GM12878 (cell line): Measurements from ENCODE around the gene TMC8. TPM values are rescaled to one million over a fixed set of nuclear protein-coding genes. Genes with fewer than 3 reads are reported as not detected.

Source experiments
- BACH1 ChIP-seq: fragments of 450-650 bp; IDR thresholded peaks from 2 replicates; pipeline ENCODE4 v1.6.1; 2017; ENCODE audit warnings: mild to moderate bottlenecking, borderline replicate concordance
- BHLHE40 ChIP-seq, 2 experiments: fragments of 450-650 bp in 1 of 2; IDR thresholded peaks; 2 replicates each; pipeline ENCODE4 v1.6.1; 2011 to 2017; ENCODE audit warnings: low read depth in 2 of 2, borderline replicate concordance in 1 of 2, improper control_type of control experiment in 1 of 2, low read length in 1 of 2, mild to moderate bottlenecking in 1 of 2
- CTCF ChIP-seq, 3 experiments: IDR thresholded peaks in 2 of 3; conservative IDR thresholded peaks in 1 of 3; 2 replicates each; pipeline ENCODE4 v1.5.1; 2011; ENCODE audit warnings: low read depth in 3 of 3, low read length in 3 of 3, mild to moderate bottlenecking in 3 of 3, control low read depth in 2 of 3, moderate library complexity in 2 of 3, inconsistent platforms in 1 of 3, mixed read lengths in 1 of 3; ENCODE audit not compliant: control insufficient read depth in 2 of 3, insufficient read depth in 1 of 3; ENCODE audit errors: extremely low read depth in 1 of 3
- IRF3 ChIP-seq: fragments of 450-650 bp; IDR thresholded peaks from 2 replicates; pipeline ENCODE4 v1.6.1; 2014; ENCODE audit warnings: mild to moderate bottlenecking
- MAX ChIP-seq: IDR thresholded peaks from 2 replicates; pipeline ENCODE4 v1.6.1; 2012; ENCODE audit warnings: low read depth, low read length, improper control_type of control experiment
- NR2C1 ChIP-seq: fragments of 450-650 bp; IDR thresholded peaks from 2 replicates; pipeline ENCODE4 v1.6.1; 2017; ENCODE audit warnings: antibody characterized with exemption, mild to moderate bottlenecking, moderate library complexity
- polyA plus RNA-seq, 11 experiments: library from polyadenylated mRNA; depleted of rRNA in 4 of 11; unstranded in 6 of 11; stranded (reverse) in 5 of 11; fragments of >200 nt; fragmentation: Nextera tagmentation in 4 of 11; fragmentation: Illumina TruSeq in 1 of 11; extraction: Ambion mirVana in 4 of 11; extraction: Trizol in 1 of 11; gene quantifications; 1 replicate in 1 of 11; 2 replicates in 10 of 11; pipeline versions ENCODE4 v1.2.1 to v1.2.3, GENCODE V29; 2011 to 2016; ENCODE audit warnings: inconsistent platforms in 2 of 11, missing spikeins in 2 of 11, low read depth in 1 of 11
- total RNA-seq, 4 experiments: library from RNA; depleted of rRNA in 3 of 4; stranded (reverse); fragments of >200 nt in 3 of 4; fragmentation: Illumina TruSeq in 1 of 4; extraction: Trizol in 1 of 4; gene quantifications; 2 replicates each; pipeline versions ENCODE4 v1.2.1 to v1.2.3, GENCODE V29; 2013 to 2021

Gene TMC8
- total and polyA plus RNA-seq, 10 of the 15 experiments (the other 5 are each of a cell fraction or from before 2014, with no cell fraction given): 2.7 to 128 (median 40.0) TPM

GRCh38 chr17:78117027-78117981, 13.3 kb upstream of the TMC8 start (continued):
- TF ChIP-seq BACH1 (peak; percentile 14; the same call in 1 of the 2 replicates), BHLHE40 (IDR thresholded peaks at IDR 0.05; ENCODE audit: borderline replicate concordance in 1 of 2, low read depth in 2 of 2, low read length in 1 of 2) (no peak), IRF3 (no peak), MAX (no peak), CTCF (IDR thresholded peaks at IDR 0.05 in 2 of 3, conservative IDR thresholded peaks at IDR 0.05 in 1 of 3; ENCODE audit: control insufficient read depth in 2 of 3, extremely low read depth in 1 of 3, insufficient read depth in 1 of 3, low read depth in 3 of 3, low read length in 3 of 3) (peak; percentile 32 to 40 (median 39); a peak in 4 of 6 replicates), NR2C1 (no peak)
